ENCODE results near the gene ADH7. TPM values are rescaled to one million over a fixed set of nuclear protein-coding genes. Genes with fewer than 3 reads are reported as not detected.

Gene ADH7
- polyA plus RNA-seq, 3 donors, result not detected

DNA sequence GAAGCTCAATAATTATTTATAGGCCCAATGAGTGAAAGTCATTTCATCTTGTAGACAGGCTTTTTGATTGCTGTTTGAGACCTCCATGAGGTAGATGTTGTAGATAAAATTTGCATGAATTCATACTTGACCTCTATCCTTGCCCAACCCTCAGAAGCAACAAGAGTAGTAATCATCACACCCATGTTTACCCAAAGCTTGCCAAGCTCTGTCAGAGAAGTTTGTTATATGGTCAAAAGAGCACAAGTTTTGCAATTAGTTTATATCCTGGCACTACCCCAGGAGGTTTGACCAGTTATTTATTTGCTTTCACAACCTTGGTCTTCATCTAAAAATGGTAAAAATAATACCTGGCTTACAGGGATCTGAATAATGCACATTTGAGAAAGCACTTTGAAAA, 20.7 kb downstream of the ADH7 start:
- Histone ChIP-seq H2AFZ (ENCODE audit: insufficient read depth, low read depth, low read length, poor library complexity, severe bottlenecking) (no peak overlapping the region), H3K9ac (ENCODE audit: insufficient read depth, low read length, poor library complexity, severe bottlenecking) (no peak overlapping the region), H3K27ac (ENCODE audit: low read depth in 1 of 2, low read length in 2 of 2) (no peak overlapping the region), H3K79me2 (ENCODE audit: insufficient read depth, low read length) (no peaks in the 10 kb centered on the region), H3K27me3 (ENCODE audit: control insufficient read depth in 2 of 2, insufficient read depth in 2 of 2, low read length in 2 of 2) (no peaks in the 10 kb centered on the region), H3K4me2 (replicated peaks; ENCODE audit: extremely low read depth, low read length, poor library complexity, severe bottlenecking) (no peak overlapping the region), H3K36me3 (replicated peaks in 1 of 2; ENCODE audit: control insufficient read depth in 1 of 2, insufficient read depth in 2 of 2, low read length in 2 of 2) (no peaks in the 10 kb centered on the region), H3K4me3 (replicated peaks in 1 of 3; ENCODE audit: low read depth in 2 of 3, low read length in 3 of 3) (no peak overlapping the region), H3K4me1 (ENCODE audit: control insufficient read depth in 1 of 2, insufficient read depth in 2 of 2, low read length in 2 of 2) (no peaks in the 10 kb centered on the region), H3K9me3 (replicated peaks in 1 of 2; ENCODE audit: control insufficient read depth in 1 of 2, insufficient read depth in 1 of 2, low read length in 2 of 2) (no peaks in the 10 kb centered on the region), H4K20me1 (ENCODE audit: insufficient read depth, low read length) (no peaks in the 10 kb centered on the region)
- Mint-ChIP-seq H3K27me3 (ENCODE audit: low read depth in 3 of 3) (peaks cover 0 to 2% (median 0%) of the 10 kb centered on the region in 3 donors), H3K4me3 (no peak overlapping the region), H3K36me3 (no peaks in the 10 kb centered on the region), H3K27ac (no peak overlapping the region), H3K4me1 (no peaks in the 10 kb centered on the region), H3K9me3 (peaks cover 0 to 3% (median 0%) of the 10 kb centered on the region in 7 donors)
- TF ChIP-seq, protein P1, sequence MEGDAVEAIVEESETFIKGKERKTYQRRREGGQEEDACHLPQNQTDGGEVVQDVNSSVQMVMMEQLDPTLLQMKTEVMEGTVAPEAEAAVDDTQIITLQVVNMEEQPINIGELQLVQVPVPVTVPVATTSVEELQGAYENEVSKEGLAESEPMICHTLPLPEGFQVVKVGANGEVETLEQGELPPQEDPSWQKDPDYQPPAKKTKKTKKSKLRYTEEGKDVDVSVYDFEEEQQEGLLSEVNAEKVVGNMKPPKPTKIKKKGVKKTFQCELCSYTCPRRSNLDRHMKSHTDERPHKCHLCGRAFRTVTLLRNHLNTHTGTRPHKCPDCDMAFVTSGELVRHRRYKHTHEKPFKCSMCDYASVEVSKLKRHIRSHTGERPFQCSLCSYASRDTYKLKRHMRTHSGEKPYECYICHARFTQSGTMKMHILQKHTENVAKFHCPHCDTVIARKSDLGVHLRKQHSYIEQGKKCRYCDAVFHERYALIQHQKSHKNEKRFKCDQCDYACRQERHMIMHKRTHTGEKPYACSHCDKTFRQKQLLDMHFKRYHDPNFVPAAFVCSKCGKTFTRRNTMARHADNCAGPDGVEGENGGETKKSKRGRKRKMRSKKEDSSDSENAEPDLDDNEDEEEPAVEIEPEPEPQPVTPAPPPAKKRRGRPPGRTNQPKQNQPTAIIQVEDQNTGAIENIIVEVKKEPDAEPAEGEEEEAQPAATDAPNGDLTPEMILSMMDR (IDR thresholded peaks at IDR 0.05), result no peak
- no peak for DNase-seq
- intact Hi-C loops (cut with micrococcal nuclease), result no loop called here

DNA sequence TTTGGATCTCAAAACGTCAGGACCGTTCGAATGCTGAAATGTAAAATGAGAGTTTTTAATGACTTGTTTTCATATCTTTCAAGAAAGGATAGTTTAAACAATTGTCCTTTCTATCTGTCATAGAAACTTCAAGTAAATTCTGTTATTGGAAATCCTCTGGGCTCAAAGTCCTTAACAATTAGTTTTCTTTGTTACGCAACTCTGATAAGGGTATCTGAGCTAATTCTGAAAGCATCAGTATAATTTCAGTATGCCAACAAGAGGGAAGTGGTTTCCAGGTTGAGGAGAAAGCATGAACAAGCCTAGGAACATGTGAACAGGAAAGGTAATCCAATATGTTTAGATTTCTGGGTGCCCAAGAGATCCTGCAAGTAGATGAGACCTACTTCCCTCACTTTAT, 22.0 kb downstream of the ADH7 start:
- H3K9ac ChIP-seq (ENCODE audit: insufficient read depth, low read length, poor library complexity, severe bottlenecking), result no peak overlapping the region
- H3K36me3 ChIP-seq (replicated peaks in 1 of 2; ENCODE audit: control insufficient read depth in 1 of 2, insufficient read depth in 2 of 2, low read length in 2 of 2), result no peaks in the 10 kb centered on the region
- no peak overlapping the region for H3K27ac ChIP-seq (ENCODE audit: low read depth in 1 of 2, low read length in 2 of 2)
- WGBS (ENCODE audit: insufficient coverage), result 100% methylated on average over 1 of the region's 4 CpGs
- intact Hi-C loops (cut with micrococcal nuclease), result no loop called here
- Mint-ChIP-seq H3K36me3 (no peaks in the 10 kb centered on the region), H3K9me3 (peaks cover 0 to 3% (median 0%) of the 10 kb centered on the region in 7 donors), H3K27me3 (ENCODE audit: low read depth in 3 of 3) (peaks cover 0 to 2% (median 0%) of the 10 kb centered on the region in 3 donors), H3K27ac (no peak overlapping the region), H3K4me1 (no peaks in the 10 kb centered on the region), H3K4me3 (no peak overlapping the region)
- no peak overlapping the region for H3K4me3 ChIP-seq (replicated peaks in 1 of 3; ENCODE audit: low read depth in 2 of 3, low read length in 3 of 3)
- DNase-seq, result no peak
- no peak overlapping the region for H2AFZ ChIP-seq (ENCODE audit: insufficient read depth, low read depth, low read length, poor library complexity, severe bottlenecking)
- no peaks in the 10 kb centered on the region for H3K79me2 ChIP-seq (ENCODE audit: insufficient read depth, low read length)
- H3K27me3 ChIP-seq (ENCODE audit: control insufficient read depth in 2 of 2, insufficient read depth in 2 of 2, low read length in 2 of 2), result no peaks in the 10 kb centered on the region
- TF ChIP-seq, protein P1 (IDR thresholded peaks at IDR 0.05), result no peak
- H3K9me3 ChIP-seq (replicated peaks in 1 of 2; ENCODE audit: control insufficient read depth in 1 of 2, insufficient read depth in 1 of 2, low read length in 2 of 2), result no peaks in the 10 kb centered on the region
- H3K4me1 ChIP-seq (ENCODE audit: control insufficient read depth in 1 of 2, insufficient read depth in 2 of 2, low read length in 2 of 2), result no peaks in the 10 kb centered on the region
- no peaks in the 10 kb centered on the region for H4K20me1 ChIP-seq (ENCODE audit: insufficient read depth, low read length)
- H3K4me2 ChIP-seq (replicated peaks; ENCODE audit: extremely low read depth, low read length, poor library complexity, severe bottlenecking), result no peak overlapping the region
